Uterus (tissue), 4 donors: ENCODE measurements around the gene GHRL. TPM values are rescaled to one million over a fixed set of nuclear protein-coding genes. Genes with fewer than 3 reads are reported as not detected.

Experiments
- DNase-seq, 2 donors: peaks; one replicate each; pipeline ENCODE4 v3.0.0-alpha.2; 2019 to 2020
- H3K27ac ChIP-seq, 2 donors: fragments of 200-600 bp; sonication (generic); 1 replicate in 1 of 2; 2 replicates in 1 of 2; pipeline ENCODE4 v1.5.1; 2016 to 2018
- H3K27me3 ChIP-seq, 2 donors: fragments of 200-600 bp; sonication (generic); one replicate each; pipeline ENCODE4 v1.5.1; 2018 to 2019; ENCODE audit warnings: control low read depth in 1 of 2
- H3K36me3 ChIP-seq, 2 donors: fragments of 200-600 bp; sonication (generic); one replicate each; pipeline ENCODE4 v1.5.1; 2019; ENCODE audit warnings: control low read depth in 1 of 2
- H3K4me1 ChIP-seq, 2 donors: fragments of 200-600 bp; sonication (generic); one replicate each; pipeline ENCODE4 v1.5.1; 2018 to 2019; ENCODE audit warnings: control low read depth in 1 of 2
- H3K4me3 ChIP-seq, 2 donors: fragments of 200-600 bp; sonication (generic); 1 replicate in 1 of 2; 2 replicates in 1 of 2; pipeline ENCODE4 v1.5.1; 2018 to 2019; ENCODE audit warnings: mild to moderate bottlenecking in 1 of 2
- H3K9me3 ChIP-seq, 2 donors: fragments of 200-600 bp; sonication (generic); one replicate each; pipeline ENCODE4 v1.5.1; 2019; ENCODE audit warnings: control low read depth in 1 of 2
- POLR2A ChIP-seq, 2 donors: fragments of 450-650 bp; IDR thresholded peaks; one replicate each; pipeline ENCODE4 v1.6.1; 2016; ENCODE audit warnings: antibody characterized with exemption in 2 of 2, mild to moderate bottlenecking in 1 of 2, moderate library complexity in 1 of 2
- intact Hi-C: fragments of 100-400 bp; cut with DNase I; formaldehyde crosslinking; loops from one replicate; pipeline ENCODE4 v1.15.1; 2023; ENCODE audit warnings: low total_unique reads
- total RNA-seq, 4 donors: library from RNA; depleted of rRNA in 3 of 4; stranded (reverse); fragments of >200 nt in 3 of 4; gene quantifications; one replicate each; pipeline versions ENCODE4 v1.1.0 to v1.2.4, GENCODE V29; 2014 to 2023
- TF ChIP-seq, protein P1 (sequence below), 4 experiments: fragments of 200-600 bp in 2 of 4; fragments of 450-650 bp in 2 of 4; sonication (generic) in 2 of 4; IDR thresholded peaks; one replicate each; pipeline ENCODE4 v1.5.1; 2016 to 2019; ENCODE audit warnings: antibody characterized with exemption in 4 of 4, mild to moderate bottlenecking in 2 of 4, moderate library complexity in 1 of 4
- donor health status: DM: yes; HTN: yes; CAD: no.

Gene GHRL
- total RNA-seq, 4 donors from 2014 or later, result 7.9 TPM; not detected in 3

DNA sequence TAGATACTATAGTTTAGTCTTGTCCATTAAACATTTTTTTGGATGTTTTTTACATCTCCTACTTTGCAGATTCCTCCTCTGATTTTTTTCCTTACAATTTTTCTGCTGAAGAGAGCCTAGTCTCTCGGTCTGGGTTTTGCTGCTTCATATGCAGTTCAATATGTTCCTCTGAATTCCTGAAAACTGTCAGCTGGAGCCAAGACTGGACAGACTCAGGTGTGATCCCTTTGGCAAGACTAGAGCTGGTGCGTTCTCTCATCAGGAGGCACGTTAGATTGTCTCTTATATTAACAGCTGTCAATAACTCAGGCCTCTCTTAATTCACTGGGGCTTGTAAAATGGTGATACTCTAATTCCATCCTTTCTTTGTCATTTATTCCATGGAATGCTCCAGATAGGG, 13.4 kb upstream of the GHRL start:
- intact Hi-C loops, result no loop called here
- H3K9me3 ChIP-seq, result no peaks in the 10 kb centered on the region
- TF ChIP-seq, protein P1, sequence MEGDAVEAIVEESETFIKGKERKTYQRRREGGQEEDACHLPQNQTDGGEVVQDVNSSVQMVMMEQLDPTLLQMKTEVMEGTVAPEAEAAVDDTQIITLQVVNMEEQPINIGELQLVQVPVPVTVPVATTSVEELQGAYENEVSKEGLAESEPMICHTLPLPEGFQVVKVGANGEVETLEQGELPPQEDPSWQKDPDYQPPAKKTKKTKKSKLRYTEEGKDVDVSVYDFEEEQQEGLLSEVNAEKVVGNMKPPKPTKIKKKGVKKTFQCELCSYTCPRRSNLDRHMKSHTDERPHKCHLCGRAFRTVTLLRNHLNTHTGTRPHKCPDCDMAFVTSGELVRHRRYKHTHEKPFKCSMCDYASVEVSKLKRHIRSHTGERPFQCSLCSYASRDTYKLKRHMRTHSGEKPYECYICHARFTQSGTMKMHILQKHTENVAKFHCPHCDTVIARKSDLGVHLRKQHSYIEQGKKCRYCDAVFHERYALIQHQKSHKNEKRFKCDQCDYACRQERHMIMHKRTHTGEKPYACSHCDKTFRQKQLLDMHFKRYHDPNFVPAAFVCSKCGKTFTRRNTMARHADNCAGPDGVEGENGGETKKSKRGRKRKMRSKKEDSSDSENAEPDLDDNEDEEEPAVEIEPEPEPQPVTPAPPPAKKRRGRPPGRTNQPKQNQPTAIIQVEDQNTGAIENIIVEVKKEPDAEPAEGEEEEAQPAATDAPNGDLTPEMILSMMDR (IDR thresholded peaks at IDR 0.05), result no peak
- no peak for TF ChIP-seq POLR2A (IDR thresholded peaks at IDR 0.05)
- H3K27ac ChIP-seq, result no peak overlapping the region
- no peaks in the 10 kb centered on the region for H3K4me1 ChIP-seq
- no peak overlapping the region for H3K4me3 ChIP-seq
- H3K36me3 ChIP-seq, result no peaks in the 10 kb centered on the region
- H3K27me3 ChIP-seq, result no peaks in the 10 kb centered on the region
- no peak for DNase-seq

DNA sequence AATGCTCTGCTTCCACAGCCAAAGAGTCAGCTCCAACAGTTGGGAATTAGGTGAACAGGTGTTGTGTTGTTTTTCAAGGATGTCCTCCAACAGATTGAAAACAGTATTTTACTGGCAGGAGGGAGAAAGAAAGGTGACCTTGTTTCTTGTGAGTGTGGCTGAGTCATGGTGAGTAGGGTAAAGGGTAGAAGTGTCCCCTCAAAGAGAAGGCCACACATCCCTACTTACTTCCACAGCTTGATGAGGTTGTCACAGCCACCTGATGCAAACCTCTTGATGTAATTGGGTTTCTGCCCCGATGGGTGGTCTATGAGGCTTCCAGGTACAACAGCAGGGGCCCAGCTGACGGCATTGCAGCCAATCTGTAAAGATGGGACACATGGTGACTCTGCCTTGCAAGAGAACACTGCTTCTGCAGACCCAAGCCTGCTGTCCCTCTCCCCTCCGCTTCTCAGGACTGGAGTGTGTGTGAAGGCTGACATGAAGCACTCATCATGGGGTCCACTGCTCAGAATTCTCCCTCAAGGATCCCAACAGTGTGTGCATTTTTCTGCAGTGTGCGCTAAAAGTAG, 12.7 kb upstream of the GHRL start:
- no peak for TF ChIP-seq POLR2A (IDR thresholded peaks at IDR 0.05)
- TF ChIP-seq, protein P1 (IDR thresholded peaks at IDR 0.05), result no peak
- no peak overlapping the region for H3K27ac ChIP-seq
- no peak for DNase-seq
- H3K9me3 ChIP-seq, result no peaks in the 10 kb centered on the region
- no peak overlapping the region for H3K4me3 ChIP-seq
- no peaks in the 10 kb centered on the region for H3K4me1 ChIP-seq
- intact Hi-C loops, result no loop called here
- no peaks in the 10 kb centered on the region for H3K36me3 ChIP-seq
- H3K27me3 ChIP-seq, result no peaks in the 10 kb centered on the region

DNA sequence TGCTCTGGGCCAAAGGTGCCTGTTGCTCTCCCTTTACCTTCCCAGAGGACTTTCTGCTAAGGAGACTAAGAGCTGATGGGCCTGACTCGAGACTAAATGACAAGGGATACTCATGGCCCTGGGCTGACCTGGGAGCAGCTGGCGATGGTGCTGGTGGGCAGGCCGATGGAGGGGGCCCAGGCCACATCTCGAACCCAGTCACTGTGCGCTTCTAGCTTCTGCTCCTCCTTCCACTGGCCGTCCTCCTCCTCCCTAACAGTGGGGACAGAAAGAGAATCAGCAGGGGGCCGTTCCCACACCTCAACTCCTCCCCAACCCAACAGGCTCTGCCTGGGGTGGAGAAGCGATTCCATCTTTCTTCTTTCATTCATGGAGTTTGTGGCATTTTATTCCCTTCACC, 12.2 kb upstream of the GHRL start:
- H3K27me3 ChIP-seq, result no peaks in the 10 kb centered on the region
- no peak overlapping the region for H3K27ac ChIP-seq
- no peak overlapping the region for H3K4me3 ChIP-seq
- no peaks in the 10 kb centered on the region for H3K36me3 ChIP-seq
- no peak for TF ChIP-seq POLR2A (IDR thresholded peaks at IDR 0.05)
- TF ChIP-seq, protein P1 (IDR thresholded peaks at IDR 0.05), result no peak
- no peak for DNase-seq
- H3K4me1 ChIP-seq, result no peaks in the 10 kb centered on the region
- no peaks in the 10 kb centered on the region for H3K9me3 ChIP-seq
- intact Hi-C loops, result no loop called here

DNA sequence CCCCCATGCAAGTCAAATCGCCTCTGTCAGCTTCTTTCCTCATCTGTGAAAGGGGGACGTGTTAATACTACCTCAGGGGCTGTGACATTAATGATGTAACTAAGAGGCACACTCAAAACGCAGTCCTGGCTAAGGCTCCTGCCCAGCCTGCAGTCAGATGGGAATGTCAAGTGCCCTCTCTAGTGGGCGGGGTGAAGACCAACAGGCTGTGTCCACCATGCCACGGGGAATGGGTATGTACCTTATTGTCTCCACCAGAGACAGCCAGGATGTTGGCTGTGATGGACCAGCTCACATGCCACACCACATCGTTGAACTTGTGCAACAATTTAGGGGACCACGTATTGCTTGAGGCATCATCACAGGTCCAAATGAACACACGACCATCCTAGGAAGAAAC, 11.0 kb upstream of the GHRL start:
- no peak for DNase-seq
- no peaks in the 10 kb centered on the region for H3K4me1 ChIP-seq
- intact Hi-C loops, result no loop called here
- no peaks in the 10 kb centered on the region for H3K27me3 ChIP-seq
- no peak overlapping the region for H3K4me3 ChIP-seq
- TF ChIP-seq, protein P1 (IDR thresholded peaks at IDR 0.05), result no peak
- TF ChIP-seq POLR2A (IDR thresholded peaks at IDR 0.05), result no peak
- no peak overlapping the region for H3K27ac ChIP-seq
- no peaks in the 10 kb centered on the region for H3K9me3 ChIP-seq
- H3K36me3 ChIP-seq, result no peaks in the 10 kb centered on the region

DNA sequence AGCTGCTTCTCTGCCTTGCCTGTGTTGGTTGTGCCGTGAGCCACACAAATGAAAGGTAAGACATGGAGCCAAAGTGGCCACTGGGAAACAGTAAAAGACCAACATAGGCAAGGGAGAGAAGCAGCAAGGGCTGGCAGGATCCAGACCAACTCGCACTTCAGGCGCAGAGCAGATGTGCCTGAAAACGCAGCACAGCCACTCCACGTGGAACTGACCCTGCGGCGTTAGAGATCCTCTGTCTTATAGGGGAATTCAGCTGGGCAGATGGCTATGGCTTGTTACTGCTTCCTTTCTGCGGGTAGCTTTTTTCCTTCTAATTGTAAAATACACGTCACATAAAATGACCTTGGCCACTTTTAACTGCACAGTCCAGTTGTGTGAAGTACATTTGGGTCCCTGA, 10.4 kb upstream of the GHRL start:
- TF ChIP-seq POLR2A (IDR thresholded peaks at IDR 0.05), result no peak
- TF ChIP-seq, protein P1 (IDR thresholded peaks at IDR 0.05), result no peak
- DNase-seq, result no peak
- no peak overlapping the region for H3K27ac ChIP-seq
- intact Hi-C loops, result no loop called here
- H3K27me3 ChIP-seq, result no peaks in the 10 kb centered on the region
- H3K36me3 ChIP-seq, result no peaks in the 10 kb centered on the region
- H3K9me3 ChIP-seq, result no peaks in the 10 kb centered on the region
- H3K4me3 ChIP-seq, result no peak overlapping the region
- no peaks in the 10 kb centered on the region for H3K4me1 ChIP-seq
